GM18868 (cell line): ENCODE data around the gene ANKLE1.

ENCODE experiments used
- ATAC-seq: cut with Tn5 transposase; IDR thresholded peaks from one replicate; pipeline ENCODE4 v1.9.1; 2021; ENCODE audit warnings: mild to moderate bottlenecking, moderate library complexity; ENCODE audit not compliant: unreplicated experiment

ANKLE1 gene

GRCh38 chr19:17325133-17325532 is 43.4 kb downstream of the ANKLE1 start:
- no peak for ATAC-seq

- ATAC-seq = no peak
These were observed 44.3 kb downstream of the ANKLE1 start for GRCh38 chr19:17325881-17326594.

- no peak for ATAC-seq
These were observed 44.9 kb downstream of the ANKLE1 start for GRCh38 chr19:17326595-17326966.

- no peak for ATAC-seq
These were observed 45.5 kb downstream of the ANKLE1 start for GRCh38 chr19:17327068-17327653.

- no peak for ATAC-seq
These were observed 46.2 kb downstream of the ANKLE1 start for GRCh38 chr19:17327654-17328516.

GRCh38 chr19:17328517-17329365 is 47.0 kb downstream of the ANKLE1 start:
- no peak for ATAC-seq

GRCh38 chr19:17329366-17330261 is 47.9 kb downstream of the ANKLE1 start:
- ATAC-seq = no peak

- ATAC-seq = no peak
These were observed 48.8 kb downstream of the ANKLE1 start for GRCh38 chr19:17330262-17331044.

GRCh38 chr19:17331045-17331558 is 49.4 kb downstream of the ANKLE1 start:
- ATAC-seq = no peak

GRCh38 chr19:17332360-17332676 is 50.6 kb downstream of the ANKLE1 start:
- ATAC-seq = no peak

GRCh38 chr19:17332677-17333581 is 51.2 kb downstream of the ANKLE1 start:
- ATAC-seq = no peak

GRCh38 chr19:17333611-17334413 is 52.1 kb downstream of the ANKLE1 start:
- no peak for ATAC-seq

GRCh38 chr19:17334414-17335409 is 53.0 kb downstream of the ANKLE1 start, which contains the start of gene ANO8:
Gene ANO8, minus strand, starts transcription at chr19:17334855. Its CDS starts 185 bp downstream, at chr19:17334670.
- peak; percentile 46 for ATAC-seq

- no peak for ATAC-seq
These were observed 53.9 kb downstream of the ANKLE1 start for GRCh38 chr19:17335575-17335974.
